ENCODE data around the gene TEX19. TPM values are rescaled to one million over a fixed set of nuclear protein-coding genes. Genes with fewer than 3 reads are reported as not detected.
A peak's percentile ranks its signal among the peaks of the same experiment; 100 is the strongest.
"Not testable (repeated sequence)": the region's sequence is repeated elsewhere in the genome, so short reads cannot be mapped to it uniquely, and the experiment has no call there.

The TEX19 gene
- total RNA-seq, 1 experiment from 2014 or later = 0.06 TPM

DNA sequence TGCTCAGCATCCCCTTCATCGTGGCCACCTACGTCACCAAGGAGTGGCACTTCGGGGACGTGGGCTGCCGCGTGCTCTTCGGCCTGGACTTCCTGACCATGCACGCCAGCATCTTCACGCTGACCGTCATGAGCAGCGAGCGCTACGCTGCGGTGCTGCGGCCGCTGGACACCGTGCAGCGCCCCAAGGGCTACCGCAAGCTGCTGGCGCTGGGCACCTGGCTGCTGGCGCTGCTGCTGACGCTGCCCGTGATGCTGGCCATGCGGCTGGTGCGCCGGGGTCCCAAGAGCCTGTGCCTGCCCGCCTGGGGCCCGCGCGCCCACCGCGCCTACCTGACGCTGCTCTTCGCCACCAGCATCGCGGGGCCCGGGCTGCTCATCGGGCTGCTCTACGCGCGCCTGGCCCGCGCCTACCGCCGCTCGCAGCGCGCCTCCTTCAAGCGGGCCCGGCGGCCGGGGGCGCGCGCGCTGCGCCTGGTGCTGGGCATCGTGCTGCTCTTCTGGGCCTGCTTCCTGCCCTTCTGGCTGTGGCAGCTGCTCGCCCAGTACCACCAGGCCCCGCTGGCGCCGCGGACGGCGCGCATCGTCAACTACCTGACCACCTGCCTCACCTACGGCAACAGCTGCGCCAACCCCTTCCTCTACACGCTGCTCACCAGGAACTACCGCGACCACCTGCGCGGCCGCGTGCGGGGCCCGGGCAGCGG lies 15.7 kb downstream of the TEX19 start:
- no peak for DNase-seq (ENCODE audit: low read depth)

DNA sequence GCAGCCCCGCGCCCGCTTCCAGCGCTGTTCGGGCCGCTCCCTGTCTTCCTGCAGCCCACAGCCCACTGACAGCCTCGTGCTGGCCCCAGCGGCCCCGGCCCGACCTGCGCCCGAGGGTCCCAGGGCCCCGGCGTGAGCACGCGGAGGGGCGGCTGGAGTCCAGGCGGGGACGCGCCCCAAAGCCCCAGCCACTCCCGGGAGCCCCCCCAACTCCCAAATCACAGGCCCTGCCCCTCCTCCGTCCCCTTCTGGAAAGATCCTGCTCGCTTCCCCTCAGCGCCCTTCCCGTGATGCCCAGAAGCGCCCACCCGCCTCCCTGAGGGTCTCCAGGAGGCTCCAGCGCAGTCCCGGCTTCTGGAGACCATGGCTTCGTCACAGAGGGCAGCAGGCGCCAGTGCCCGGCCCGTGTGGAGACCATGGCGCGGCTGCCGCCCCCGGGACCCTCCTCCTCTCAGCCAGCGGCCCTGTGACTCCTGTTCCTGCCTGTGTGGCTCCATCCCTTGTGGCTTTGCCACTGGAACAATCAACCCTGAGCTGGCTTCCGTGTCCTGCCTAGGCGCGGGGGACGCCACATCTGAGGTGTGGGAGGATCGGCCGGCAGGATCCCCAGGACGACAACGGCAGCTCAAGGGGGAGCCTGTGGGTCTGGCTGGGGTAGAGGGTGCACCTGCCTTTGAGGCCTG lies 16.5 kb downstream of the TEX19 start:
- no peak for DNase-seq (ENCODE audit: low read depth)

- no peak for DNase-seq (ENCODE audit: low read depth)
Observed at GRCh38 chr17:82376042-82376730, 17.1 kb downstream of the TEX19 start.

DNA sequence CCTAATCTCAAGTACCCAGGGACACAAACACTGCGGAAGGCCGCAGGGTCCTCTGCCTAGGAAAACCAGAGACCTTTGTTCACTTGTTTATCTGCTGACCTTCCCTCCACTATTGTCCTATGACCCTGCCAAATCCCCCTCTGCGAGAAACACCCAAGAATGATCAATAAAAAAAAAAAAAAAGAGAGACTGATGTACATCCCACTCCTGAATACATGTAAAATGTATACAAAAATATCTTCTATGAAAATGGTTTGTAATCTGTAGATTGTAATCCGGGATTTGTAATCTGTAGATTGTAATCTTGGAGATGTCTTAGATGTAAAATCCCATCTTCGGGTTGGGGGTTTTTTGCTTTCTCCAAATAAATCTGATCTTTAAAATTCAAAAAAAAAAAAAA lies 18.2 kb downstream of the TEX19 start:
- DNase-seq (ENCODE audit: low read depth) = not testable (repeated sequence)

- DNase-seq (ENCODE audit: low read depth) = no peak
Observed at GRCh38 chr17:82377924-82378740, 19.1 kb downstream of the TEX19 start.

GRCh38 chr17:82378741-82379021 lies 19.6 kb downstream of the TEX19 start:
- no peak for DNase-seq (ENCODE audit: low read depth)

DNA sequence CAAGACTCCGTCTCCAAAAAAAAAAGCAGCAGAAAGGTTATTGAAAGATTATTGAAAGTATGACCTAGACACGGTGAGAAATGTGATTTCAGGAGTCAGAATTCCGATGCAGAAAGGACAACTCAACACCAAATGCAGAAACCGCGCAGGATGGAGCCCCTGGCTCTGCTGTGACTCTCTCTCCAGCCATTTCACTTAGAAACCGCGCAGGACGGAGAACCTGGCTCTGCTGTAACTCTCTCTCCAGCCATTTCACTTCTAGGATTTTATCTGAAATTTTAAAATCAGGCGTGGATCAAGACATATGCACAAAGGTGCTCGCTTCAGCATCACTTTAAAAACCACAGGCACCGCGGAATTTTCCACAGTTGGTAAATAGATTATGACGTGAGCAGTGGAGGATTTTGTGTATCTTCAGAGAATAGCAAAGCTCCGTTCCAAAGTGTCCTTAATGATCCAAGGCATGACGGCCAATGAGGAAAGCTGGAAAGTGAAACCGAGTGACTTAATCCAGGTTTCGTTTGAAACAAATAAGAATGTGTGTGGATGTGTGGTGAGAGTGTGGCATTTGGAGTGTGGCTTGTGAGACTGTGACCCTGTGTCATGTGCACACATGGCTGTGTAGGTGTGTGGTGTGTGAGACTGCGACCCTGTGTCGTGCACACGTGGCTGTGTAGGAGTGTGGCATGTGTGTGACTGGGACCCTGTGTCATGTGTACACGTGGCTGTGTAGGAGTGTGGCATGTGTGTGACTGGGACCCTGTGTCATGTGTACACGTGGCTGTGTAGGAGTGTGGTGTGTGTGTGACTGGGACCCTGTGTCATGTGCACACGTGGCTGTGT lies 22.0 kb downstream of the TEX19 start:
- DNase-seq (ENCODE audit: low read depth) = peak; percentile 54

DNA sequence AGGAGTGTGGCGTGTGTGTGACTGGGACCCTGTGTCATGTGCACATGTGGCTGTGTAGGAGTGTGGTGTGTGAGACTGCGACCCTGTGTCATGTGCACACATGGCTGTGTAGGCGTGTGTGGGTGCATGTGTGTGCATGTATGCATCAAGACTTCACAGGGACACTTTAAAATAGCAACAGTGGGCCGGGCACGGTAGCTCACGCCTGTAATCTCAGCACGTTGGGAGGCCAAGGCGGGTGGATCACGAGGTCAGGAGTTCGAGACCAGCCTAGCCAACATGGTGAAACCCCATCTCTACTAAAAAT lies 22.6 kb downstream of the TEX19 start:
- DNase-seq (ENCODE audit: low read depth) = not testable (repeated sequence)

GRCh38 chr17:82382220-82382932 lies 23.3 kb downstream of the TEX19 start:
- DNase-seq (ENCODE audit: low read depth) = not testable (repeated sequence)

DNA sequence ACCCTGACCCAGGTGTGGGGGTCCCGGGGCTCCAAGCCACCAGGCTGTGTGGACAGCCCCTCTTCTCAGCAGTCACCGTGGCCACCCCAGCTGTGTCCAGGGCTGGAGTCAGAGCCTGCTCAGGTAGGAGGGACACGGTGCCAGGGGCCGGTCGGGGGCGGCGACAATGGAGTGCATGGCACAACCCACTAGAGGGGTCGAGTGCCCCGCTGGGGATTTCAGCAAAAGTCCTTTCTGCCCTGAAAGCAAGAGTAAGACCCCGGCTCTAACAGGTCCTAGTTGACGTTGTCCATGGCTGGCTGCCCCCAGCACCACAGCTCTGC lies 23.8 kb downstream of the TEX19 start:
- no peak for DNase-seq (ENCODE audit: low read depth)

- DNase-seq (ENCODE audit: low read depth) = no peak
Observed at GRCh38 chr17:82383411-82383810, 24.4 kb downstream of the TEX19 start.

- DNase-seq (ENCODE audit: low read depth) = no peak
Observed at GRCh38 chr17:82384051-82384729, 25.1 kb downstream of the TEX19 start.

DNA sequence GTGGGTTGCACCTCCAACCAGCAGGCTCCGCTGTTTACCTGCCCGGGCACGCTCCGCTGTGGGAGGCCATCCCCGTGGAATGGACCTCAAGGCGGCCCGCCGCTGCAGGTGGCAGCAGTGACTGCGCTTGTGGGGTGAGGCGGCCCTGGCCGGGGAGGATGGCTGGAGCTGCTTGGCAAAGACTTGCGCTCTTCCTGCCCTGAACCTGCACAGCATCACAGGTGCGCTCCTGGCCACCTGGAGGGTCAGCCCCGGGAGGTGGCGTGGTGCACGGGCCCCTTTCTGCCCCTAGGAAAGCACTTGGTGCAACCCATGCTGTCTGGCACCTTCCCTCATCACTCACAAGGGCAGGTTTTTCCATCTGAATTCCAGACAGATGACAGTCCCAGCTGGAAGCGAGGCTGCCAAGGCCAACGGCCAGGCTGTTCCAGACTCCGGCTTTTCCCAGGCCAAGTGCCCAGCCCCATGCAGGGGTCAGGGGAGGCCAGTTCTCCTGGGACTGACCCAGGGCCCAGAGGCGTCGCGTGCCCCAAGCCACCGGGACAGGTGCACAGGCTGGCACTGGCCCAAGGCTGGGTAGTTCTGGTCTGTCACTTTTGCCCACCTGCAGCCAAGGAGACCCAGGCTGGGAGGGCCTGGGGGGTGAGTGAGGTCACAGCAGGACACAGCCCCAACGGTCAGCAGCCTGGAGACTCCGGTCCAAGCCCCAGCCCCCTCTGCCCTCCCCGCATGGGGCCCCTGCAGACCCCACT lies 25.9 kb downstream of the TEX19 start:
- peak; percentile 69 for DNase-seq (ENCODE audit: low read depth)

DNA sequence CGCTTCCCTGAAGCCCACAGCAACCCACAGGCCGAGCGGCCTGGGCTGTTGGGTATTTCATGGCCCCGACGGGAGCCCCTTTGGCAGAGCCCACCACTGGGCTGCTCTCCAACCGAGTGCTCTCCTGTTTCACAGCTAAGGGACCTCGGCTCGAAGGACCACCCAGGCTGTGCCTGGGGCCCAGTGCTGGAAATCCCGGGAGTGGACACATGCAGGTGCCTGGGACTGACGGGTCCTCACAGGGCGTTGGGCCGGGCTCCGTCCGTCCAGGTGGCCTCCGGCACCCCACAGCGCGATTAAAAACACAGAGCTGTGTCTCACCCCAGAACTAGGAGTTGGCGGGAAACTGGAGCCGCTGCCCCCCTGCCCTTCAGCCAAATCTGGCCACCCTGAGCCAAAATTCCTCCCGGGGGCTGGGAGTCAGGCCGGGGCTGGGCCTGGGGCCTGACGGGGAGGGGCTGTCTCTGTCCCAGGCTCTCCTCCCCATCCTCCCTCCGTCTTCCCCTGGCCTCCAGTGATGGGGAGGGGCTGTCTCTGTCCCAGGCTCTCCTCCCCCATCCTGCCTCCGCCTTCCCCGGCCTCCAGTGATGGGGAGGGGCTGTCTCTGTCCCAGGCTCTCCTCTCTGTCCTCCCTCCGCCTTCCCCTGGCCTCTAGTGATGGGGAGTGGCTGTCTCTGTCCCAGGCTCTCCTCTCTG lies 26.7 kb downstream of the TEX19 start:
- no peak for DNase-seq (ENCODE audit: low read depth)

DNA sequence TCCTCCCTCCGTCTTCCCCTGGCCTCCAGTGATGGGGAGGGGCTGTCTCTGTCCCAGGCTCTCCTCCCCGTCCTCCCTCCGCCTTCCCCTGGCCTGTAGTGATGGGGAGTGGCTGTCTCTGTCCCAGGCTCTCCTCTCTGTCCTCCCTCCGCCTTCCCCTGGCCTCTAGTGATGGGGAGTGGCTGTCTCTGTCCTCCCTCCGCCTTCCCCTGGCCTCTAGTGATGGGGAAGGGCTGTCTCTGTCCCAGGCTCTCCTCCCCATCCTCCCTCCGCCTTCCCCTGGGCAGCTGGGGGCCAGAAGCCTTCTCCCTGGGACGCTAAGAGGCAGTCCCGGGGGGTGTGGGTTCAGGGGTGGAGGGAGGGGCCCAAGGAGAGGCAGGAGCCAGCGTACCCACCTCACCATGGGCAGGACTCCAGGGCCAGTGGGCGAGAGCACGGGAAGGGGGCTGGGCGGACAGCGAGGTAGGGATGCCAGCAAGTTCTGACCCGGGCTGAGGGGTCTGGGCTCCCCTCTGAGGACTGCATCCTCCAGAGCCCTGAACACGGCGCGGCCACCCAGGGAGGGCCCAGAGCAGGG lies 27.3 kb downstream of the TEX19 start:
- DNase-seq (ENCODE audit: low read depth) = no peak

DNA sequence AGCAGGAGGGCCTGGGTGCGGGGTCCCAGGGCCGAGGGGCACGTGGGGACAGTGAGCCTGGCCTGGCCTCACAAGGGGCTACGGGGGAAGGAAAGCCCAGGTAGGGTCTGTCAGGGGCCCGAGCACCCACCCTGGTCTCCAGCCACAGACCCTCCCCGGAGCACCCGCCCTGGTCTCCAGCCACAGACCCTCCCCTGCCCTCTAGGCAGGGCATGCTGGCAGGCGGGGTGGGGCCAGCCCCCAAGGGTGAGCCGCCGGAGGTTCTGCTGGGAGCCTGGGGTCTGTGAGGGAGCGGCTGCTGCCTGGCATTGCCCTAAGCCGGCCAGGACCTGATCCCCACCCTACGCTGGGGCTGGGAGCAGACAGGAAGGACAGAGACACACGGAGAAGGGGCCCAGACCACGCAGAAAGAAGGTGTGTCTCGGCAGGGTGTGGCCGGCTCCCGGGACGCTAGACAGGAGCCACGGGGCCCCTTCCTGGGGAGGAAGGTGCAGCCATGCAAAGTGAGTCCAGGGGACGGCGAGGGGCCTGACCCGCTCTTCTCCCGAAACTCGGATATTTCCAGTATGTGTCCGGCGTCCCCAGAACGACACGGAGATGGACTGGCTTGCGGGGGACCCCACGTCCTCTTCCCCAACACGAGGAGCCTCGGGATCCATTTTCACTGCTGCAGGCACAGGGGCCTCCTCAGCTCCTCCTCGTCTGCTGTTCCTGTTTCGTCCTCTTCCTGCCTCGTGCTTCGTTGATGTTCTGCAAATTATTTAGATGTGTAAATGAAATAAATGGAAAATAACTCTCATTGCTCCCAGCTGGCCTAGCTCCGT lies 28.0 kb downstream of the TEX19 start:
- no peak for DNase-seq (ENCODE audit: low read depth)

GRCh38 chr17:82387705-82388106 lies 28.7 kb downstream of the TEX19 start:
- DNase-seq (ENCODE audit: low read depth) = no peak

Data from LHCN-M2 (cell line).